ENCODE data around the gene PPM1L. TPM values are rescaled to one million over a fixed set of nuclear protein-coding genes. Genes with fewer than 3 reads are reported as not detected.

Gene PPM1L
- polyA plus RNA-seq, 3 donors from 2014 or later = 14.8 to 35.5 (median 20.5) TPM

DNA sequence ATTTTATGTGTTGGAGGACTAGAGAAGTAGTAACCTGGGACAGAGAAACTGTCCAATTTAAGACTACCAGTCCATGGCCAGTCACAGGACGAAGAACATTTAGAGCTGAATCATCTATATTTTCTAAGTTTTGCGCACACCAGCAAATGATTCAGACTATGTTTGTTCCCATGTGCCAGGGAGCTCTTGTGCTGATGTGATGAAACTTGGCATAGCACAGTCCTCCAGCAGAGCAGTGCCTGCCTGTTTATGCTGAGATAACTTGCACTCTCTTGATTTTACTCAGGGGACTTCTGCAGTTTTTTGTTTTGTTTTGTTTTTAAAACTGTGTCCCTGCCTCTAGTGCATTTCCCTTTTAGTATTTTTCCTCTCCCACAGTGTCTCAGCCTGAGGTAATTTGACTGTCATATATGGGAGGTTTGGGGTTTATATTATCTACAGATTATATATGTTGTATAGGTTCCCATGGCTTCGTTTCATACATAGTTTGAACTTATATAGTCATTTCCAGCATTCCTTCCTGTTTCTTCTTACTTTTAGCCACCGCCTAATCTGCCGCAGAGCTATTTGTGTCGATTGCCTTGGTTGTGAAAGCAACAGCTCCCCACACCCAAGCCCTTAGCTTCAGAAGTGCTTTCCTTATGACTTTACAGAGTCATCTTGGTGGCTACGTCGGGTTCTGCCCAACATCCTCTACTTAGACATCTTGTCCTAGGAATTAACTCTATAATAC lies 45.5 kb downstream of the PPM1L start:
- Mint-ChIP-seq H3K36me3 (peaks cover 0 to 7% (median 3%) of the 10 kb centered on the region in 3 donors), H3K27ac (peak overlapping the region; percentile 84 to 97 (median 96)), H3K4me3 (peak overlapping the region; percentile 71 to 88 (median 85)), H3K9me3 (no peaks in the 10 kb centered on the region), H3K27me3 (ENCODE audit: low read depth in 3 of 3) (peaks cover 0 to 2% (median 0%) of the 10 kb centered on the region in 3 donors), H3K4me1 (peaks cover 83 to 85% of the 10 kb centered on the region in 2 donors)
- peak; percentile 59 to 72 (median 69) for DNase-seq

DNA sequence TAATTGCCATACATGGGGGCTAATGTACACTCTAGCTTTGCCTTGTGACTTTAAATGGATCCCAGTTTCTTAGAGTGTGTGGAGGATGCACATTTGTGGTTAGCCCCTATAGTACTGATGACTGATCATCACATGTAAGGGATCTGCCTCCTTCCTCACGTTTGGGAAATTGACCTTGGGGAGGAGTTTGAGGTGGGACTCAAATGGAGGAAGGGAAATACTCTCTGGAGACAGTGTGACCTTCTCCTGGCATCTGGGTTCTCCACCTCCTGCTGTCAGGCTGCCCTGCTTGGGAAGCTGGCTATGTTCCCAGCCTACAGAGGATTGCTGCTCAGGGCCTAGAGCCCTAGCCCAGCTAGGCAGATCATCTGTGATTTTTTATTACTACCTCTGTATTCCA lies 48.7 kb downstream of the PPM1L start:
- H3K9me3 Mint-ChIP-seq = no peaks in the 10 kb centered on the region
- H3K27ac Mint-ChIP-seq = peak overlapping the region in 4 of 6 donors; percentile 5 to 50 (median 30)
- DNase-seq = no peak
- H3K27me3 Mint-ChIP-seq (ENCODE audit: low read depth in 3 of 3) = peaks cover 0 to 2% (median 0%) of the 10 kb centered on the region in 3 donors
- no peak overlapping the region for H3K4me3 Mint-ChIP-seq
- H3K4me1 Mint-ChIP-seq = peaks cover 78 to 86% of the 10 kb centered on the region in 2 donors
- H3K36me3 Mint-ChIP-seq = no peaks in the 10 kb centered on the region

DNA sequence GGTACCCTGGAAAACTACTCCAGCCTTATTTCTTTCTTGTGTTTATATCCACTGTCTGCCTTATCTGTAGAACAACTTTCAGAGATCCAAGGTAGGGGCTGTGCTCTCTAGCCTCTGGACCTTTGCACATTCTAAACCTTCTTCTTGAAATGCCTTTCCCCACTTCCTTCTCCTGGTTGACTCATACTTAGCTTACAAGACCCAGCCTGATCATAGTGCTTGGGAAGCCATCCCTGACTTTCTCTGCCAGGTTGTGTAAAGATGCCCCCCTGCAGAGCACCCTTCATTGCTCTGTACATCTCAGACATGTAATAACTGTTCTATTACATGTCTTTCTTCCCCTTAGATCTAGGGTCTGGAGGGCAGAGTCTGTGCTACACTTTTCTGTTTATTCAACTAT lies 50.1 kb downstream of the PPM1L start:
- Mint-ChIP-seq H3K36me3 (no peaks in the 10 kb centered on the region), H3K27me3 (ENCODE audit: low read depth in 3 of 3) (peaks cover 0 to 2% (median 0%) of the 10 kb centered on the region in 3 donors), H3K4me1 (peaks cover 75 to 86% of the 10 kb centered on the region in 2 donors), H3K27ac (peak overlapping the region in 3 of 6 donors; percentile 33 to 83 (median 63)), H3K9me3 (no peaks in the 10 kb centered on the region), H3K4me3 (peak overlapping the region in 1 of 5 donors; percentile 1)
- DNase-seq = no peak

DNA sequence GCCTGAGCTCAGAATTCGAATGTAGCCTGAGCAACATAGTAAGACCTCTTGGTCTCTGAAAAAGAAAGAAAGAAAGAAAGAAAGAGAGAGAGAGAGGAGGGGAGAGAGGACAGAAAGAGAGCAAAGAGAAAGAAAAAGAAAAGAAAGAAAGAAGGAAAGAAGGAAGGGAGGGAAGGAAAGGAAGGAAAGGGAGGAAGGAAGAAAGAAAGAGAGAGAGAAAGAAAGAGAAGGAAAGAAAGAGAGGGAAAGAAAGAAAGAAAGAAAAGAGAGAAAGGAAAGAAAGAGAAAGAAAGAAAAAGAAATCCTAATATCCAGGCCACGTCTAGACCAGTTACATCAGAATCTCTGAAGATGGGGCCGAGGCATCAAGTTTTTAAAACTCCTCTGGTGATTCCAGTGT lies 50.7 kb downstream of the PPM1L start:
- Mint-ChIP-seq H3K27me3 (ENCODE audit: low read depth in 3 of 3) (peaks cover 0 to 2% (median 0%) of the 10 kb centered on the region in 3 donors), H3K4me3 (no peak overlapping the region), H3K36me3 (no peaks in the 10 kb centered on the region), H3K9me3 (no peaks in the 10 kb centered on the region), H3K4me1 (peaks cover 72 to 86% of the 10 kb centered on the region in 2 donors), H3K27ac (peak overlapping the region in 2 of 6 donors; percentile 12 to 57)
- no peak for DNase-seq

DNA sequence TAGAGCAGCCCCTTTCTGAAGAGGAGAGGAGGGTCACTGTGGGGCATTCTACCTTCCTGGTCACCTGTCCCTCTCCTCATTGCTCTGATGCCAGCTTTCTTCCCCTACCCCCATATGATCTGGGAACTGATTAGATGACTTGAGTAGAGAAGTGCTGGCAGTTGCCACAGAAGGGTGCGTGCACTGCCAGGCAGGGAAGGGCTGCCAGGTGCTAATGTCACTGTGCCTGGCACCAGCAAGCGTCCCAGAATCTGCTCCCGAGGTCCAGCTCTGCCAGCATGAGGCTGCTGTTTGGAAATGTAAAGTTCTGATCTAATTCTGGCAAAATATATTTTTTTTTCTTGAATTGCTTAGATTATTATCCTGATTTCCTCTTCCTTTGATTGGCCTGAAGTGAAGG lies 52.8 kb downstream of the PPM1L start:
- H3K27ac Mint-ChIP-seq = peak overlapping the region in 1 of 6 donors; percentile 25

DNA sequence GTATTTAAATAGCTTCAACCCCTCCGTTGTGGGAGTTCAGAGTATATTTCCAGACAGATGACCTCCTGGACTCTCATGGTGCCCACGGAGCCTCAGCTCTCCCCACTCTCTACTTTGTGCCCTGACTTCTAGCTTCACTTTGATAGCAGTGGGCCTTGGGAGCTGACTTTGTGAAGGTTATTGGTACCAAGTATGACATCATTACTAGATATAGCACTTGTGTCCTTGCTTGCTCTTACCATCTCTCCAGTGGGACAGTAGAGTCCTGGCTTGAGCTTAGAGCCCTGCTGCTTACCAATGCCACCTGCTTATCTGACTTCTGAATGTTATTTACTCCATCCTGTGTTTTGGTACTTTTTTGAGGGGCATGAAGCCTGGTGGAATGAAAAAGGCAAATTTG lies 53.4 kb downstream of the PPM1L start:
- Mint-ChIP-seq H3K36me3 (peaks cover 0 to 4% (median 0%) of the 10 kb centered on the region in 3 donors), H3K27ac (peak overlapping the region in 4 of 6 donors; percentile 9 to 50 (median 21)), H3K4me3 (no peak overlapping the region), H3K9me3 (no peaks in the 10 kb centered on the region), H3K27me3 (ENCODE audit: low read depth in 3 of 3) (no peaks in the 10 kb centered on the region), H3K4me1 (peaks cover 64 to 76% of the 10 kb centered on the region in 2 donors)
- DNase-seq = no peak

More for the DNA sequence above, 52.8 kb downstream of the PPM1L start:
- Mint-ChIP-seq H3K9me3 (no peaks in the 10 kb centered on the region), H3K4me3 (no peak overlapping the region), H3K36me3 (peaks cover 0 to under 1% (median 0%) of the 10 kb centered on the region in 3 donors), H3K27me3 (ENCODE audit: low read depth in 3 of 3) (no peaks in the 10 kb centered on the region), H3K4me1 (peaks cover 64 to 77% of the 10 kb centered on the region in 2 donors)
- no peak for DNase-seq

DNA sequence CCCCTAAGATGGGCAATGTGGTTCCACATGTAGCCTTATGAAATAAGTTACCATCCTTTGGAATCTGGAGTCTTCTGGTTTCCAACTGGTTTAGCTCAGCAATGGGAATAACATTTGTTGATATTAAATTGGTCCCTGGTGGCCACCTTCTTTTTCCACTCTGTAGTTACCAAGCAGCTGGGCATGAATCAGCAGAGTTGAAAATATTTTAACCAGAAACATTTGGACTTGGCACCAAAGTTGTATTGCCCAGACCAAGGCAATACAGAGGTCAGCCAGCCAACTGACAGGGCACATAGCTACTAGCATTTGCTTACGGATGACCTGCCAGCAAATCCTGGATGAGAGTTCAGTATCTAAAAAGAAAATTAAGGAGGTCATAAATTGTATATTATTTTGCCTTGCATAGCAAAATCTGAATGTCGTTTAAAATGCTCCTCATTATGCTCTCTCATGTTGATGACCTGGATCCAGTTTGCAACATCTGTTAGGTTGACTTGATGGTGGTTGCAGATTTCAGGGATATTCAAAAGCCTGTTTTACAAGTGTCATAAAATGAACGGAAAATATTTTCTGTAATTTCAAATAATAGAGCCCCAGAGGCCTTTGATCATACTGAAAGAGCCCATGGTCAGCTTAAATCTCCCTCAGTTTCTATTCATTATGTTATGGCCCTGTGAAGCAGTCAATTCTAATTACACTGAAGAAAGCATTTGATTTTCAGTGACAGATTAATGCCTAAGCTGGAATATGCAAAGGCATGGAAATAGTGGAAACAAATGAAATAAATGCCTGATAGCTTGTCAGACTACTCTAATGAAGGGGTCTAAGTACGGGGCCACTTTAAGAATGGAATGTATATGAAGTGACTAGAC lies 54.6 kb downstream of the PPM1L start:
- Mint-ChIP-seq H3K4me3 (no peak overlapping the region), H3K36me3 (peaks cover 0 to 4% (median 0%) of the 10 kb centered on the region in 3 donors), H3K4me1 (peaks cover 61 to 69% of the 10 kb centered on the region in 2 donors), H3K27me3 (ENCODE audit: low read depth in 3 of 3) (no peaks in the 10 kb centered on the region), H3K9me3 (no peaks in the 10 kb centered on the region), H3K27ac (peak overlapping the region in 3 of 6 donors; percentile 23 to 33 (median 33))
- DNase-seq = no peak

DNA sequence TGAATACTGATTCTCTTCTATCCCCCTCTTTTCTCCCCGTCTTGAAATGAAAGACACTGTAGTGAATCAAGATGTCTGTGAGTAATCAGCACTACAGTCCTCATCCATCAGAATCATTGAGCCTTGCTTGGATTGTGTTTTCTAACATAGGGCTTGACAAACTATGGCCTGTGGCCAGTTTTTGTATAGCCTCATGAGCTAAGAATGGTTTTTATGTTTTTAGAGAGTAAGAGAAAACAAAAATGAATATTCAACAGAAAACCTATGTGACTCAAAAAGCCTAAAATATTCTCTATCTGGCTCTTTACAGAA lies 55.2 kb downstream of the PPM1L start:
- H3K27ac Mint-ChIP-seq = no peak overlapping the region
- H3K36me3 Mint-ChIP-seq = peaks cover 0 to 4% (median 0%) of the 10 kb centered on the region in 3 donors
- no peak for DNase-seq
- no peaks in the 10 kb centered on the region for H3K27me3 Mint-ChIP-seq (ENCODE audit: low read depth in 3 of 3)
- H3K9me3 Mint-ChIP-seq = no peaks in the 10 kb centered on the region
- H3K4me1 Mint-ChIP-seq = peaks cover 57 to 68% of the 10 kb centered on the region in 2 donors
- H3K4me3 Mint-ChIP-seq = no peak overlapping the region

DNA sequence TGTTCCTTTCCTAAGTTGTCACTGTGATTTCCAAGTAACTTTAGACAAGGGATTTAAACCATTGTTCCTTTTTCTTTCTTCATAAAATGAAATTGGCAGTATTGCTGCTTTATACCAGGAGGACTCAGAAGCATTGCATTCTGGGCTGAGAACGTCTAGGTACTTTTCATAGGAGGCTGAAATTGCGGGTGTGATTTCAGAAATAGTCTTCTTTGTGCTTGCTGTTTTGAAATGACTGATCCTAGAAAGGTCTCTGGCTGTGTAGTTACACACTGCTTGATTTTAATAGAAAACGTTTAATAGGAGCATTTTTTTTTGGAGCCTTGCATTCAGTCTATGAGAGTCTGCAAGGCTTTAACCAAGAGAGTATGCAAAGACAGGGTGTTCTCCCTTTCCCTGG lies 56.3 kb downstream of the PPM1L start:
- H3K9me3 Mint-ChIP-seq = no peaks in the 10 kb centered on the region
- H3K27ac Mint-ChIP-seq = peak overlapping the region in 5 of 6 donors; percentile 15 to 51 (median 44)
- peaks cover 0 to 4% (median 4%) of the 10 kb centered on the region in 3 donors for H3K36me3 Mint-ChIP-seq
- peaks cover 0 to 2% (median 0%) of the 10 kb centered on the region in 3 donors for H3K27me3 Mint-ChIP-seq (ENCODE audit: low read depth in 3 of 3)
- peaks cover 55 to 68% of the 10 kb centered on the region in 2 donors for H3K4me1 Mint-ChIP-seq
- no peak overlapping the region for H3K4me3 Mint-ChIP-seq
- no peak for DNase-seq

DNA sequence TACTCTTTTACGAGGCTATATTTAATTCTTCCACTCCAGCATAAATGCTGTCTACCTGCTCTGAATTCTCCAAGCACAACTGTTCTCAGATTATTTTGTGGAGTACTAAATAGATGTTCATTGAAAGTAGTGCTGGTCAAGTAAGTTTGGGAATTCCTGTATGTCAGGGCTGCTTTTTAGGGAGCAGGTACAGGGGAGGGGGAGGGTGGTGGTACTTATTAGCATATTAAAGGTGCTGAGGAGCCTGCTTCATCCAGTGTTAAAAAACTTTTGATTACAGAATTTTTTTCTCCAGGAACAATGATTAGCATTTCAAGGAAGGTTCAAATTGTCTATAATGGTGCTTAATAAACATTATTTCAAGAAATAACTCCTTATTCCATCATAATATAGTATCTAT lies 59.2 kb downstream of the PPM1L start:
- H3K9me3 Mint-ChIP-seq = no peaks in the 10 kb centered on the region
- no peak overlapping the region for H3K4me3 Mint-ChIP-seq
- H3K36me3 Mint-ChIP-seq = peaks cover 0 to 9% (median 7%) of the 10 kb centered on the region in 3 donors
- H3K27me3 Mint-ChIP-seq (ENCODE audit: low read depth in 3 of 3) = peaks cover 0 to 2% (median 2%) of the 10 kb centered on the region in 3 donors
- no peak for DNase-seq
- no peak overlapping the region for H3K27ac Mint-ChIP-seq
- peaks cover 37 to 55% of the 10 kb centered on the region in 2 donors for H3K4me1 Mint-ChIP-seq

DNA sequence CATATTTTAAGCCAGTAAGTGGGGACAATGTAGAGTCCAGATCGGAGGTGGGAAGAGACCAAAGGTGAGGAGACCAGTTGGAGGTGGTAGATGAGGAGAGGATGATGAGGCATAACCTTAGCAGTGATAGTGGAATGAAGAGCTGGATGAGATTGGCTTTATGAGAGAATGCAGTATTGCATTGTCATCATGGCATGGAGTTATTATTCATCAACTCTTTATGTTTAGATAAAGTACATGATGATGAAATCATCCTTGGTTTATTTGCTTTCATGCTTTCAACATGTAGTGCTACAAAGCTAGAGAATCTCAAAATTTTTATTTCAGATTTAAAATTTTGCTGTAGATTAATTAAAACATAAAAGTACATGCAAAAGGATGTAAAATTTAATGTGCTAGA lies 64.0 kb downstream of the PPM1L start:
- H3K4me3 Mint-ChIP-seq = no peak overlapping the region
- H3K9me3 Mint-ChIP-seq = no peaks in the 10 kb centered on the region
- peak overlapping the region in 1 of 6 donors; percentile 71 for H3K27ac Mint-ChIP-seq
- peaks cover 0 to 3% (median 2%) of the 10 kb centered on the region in 3 donors for H3K27me3 Mint-ChIP-seq (ENCODE audit: low read depth in 3 of 3)
- no peak for DNase-seq
- H3K36me3 Mint-ChIP-seq = peaks cover 0 to 9% (median 3%) of the 10 kb centered on the region in 3 donors
- H3K4me1 Mint-ChIP-seq = peaks cover 23 to 41% of the 10 kb centered on the region in 2 donors

DNA sequence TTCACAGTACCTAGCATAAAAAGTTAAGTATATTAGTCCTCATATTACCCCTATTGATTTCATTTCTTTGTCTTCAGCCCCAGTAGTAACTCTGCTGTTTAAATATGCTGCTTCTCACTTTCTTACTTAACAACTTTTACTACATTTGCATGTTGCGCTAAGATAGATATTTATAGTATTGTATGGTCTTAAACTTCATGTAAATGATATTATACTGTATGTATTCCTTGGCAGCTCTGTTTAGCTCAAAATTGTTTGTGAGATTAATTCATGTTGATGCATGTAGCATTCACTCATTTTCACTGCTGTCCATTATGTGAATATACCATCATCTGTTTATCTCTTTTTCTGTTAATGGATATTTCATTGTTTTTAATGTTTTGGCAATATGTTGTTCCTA lies 64.4 kb downstream of the PPM1L start:
- peaks cover 22 to 44% of the 10 kb centered on the region in 2 donors for H3K4me1 Mint-ChIP-seq
- H3K9me3 Mint-ChIP-seq = no peaks in the 10 kb centered on the region
- H3K36me3 Mint-ChIP-seq = peaks cover 0 to 9% (median 3%) of the 10 kb centered on the region in 3 donors
- H3K27me3 Mint-ChIP-seq (ENCODE audit: low read depth in 3 of 3) = peaks cover 0 to 3% (median 2%) of the 10 kb centered on the region in 3 donors
- no peak for DNase-seq
- H3K27ac Mint-ChIP-seq = peak overlapping the region in 1 of 6 donors; percentile 27
- H3K4me3 Mint-ChIP-seq = no peak overlapping the region

DNA sequence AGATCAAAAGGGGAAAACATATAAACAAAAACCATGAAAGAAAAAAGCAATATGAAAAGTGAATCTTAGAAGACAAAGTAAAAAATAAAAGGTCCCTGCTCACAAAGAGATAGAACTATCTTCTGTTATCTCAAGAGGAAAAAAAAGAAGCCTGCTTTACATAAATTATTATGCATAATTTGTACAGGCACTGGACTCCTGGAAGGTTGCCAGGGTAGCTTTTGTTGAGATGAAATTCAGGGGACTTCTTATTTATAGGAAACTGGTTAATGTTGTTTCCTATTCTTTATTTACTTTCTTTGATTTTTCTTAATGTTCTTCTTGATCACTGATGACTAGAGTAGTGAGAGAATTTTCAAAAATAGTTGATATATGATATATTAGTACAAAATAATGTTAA lies 66.9 kb downstream of the PPM1L start:
- H3K4me1 Mint-ChIP-seq = peaks cover 16 to 45% of the 10 kb centered on the region in 2 donors
- H3K27me3 Mint-ChIP-seq (ENCODE audit: low read depth in 3 of 3) = peaks cover 0 to 3% (median 0%) of the 10 kb centered on the region in 3 donors
- peak overlapping the region in 1 of 6 donors; percentile 68 for H3K27ac Mint-ChIP-seq
- DNase-seq = no peak
- no peaks in the 10 kb centered on the region for H3K36me3 Mint-ChIP-seq
- no peak overlapping the region for H3K4me3 Mint-ChIP-seq
- no peaks in the 10 kb centered on the region for H3K9me3 Mint-ChIP-seq

Data from immature natural killer cell (primary cell).